ENCODE measurements around the gene RABL2B.

The RABL2B gene

DNA sequence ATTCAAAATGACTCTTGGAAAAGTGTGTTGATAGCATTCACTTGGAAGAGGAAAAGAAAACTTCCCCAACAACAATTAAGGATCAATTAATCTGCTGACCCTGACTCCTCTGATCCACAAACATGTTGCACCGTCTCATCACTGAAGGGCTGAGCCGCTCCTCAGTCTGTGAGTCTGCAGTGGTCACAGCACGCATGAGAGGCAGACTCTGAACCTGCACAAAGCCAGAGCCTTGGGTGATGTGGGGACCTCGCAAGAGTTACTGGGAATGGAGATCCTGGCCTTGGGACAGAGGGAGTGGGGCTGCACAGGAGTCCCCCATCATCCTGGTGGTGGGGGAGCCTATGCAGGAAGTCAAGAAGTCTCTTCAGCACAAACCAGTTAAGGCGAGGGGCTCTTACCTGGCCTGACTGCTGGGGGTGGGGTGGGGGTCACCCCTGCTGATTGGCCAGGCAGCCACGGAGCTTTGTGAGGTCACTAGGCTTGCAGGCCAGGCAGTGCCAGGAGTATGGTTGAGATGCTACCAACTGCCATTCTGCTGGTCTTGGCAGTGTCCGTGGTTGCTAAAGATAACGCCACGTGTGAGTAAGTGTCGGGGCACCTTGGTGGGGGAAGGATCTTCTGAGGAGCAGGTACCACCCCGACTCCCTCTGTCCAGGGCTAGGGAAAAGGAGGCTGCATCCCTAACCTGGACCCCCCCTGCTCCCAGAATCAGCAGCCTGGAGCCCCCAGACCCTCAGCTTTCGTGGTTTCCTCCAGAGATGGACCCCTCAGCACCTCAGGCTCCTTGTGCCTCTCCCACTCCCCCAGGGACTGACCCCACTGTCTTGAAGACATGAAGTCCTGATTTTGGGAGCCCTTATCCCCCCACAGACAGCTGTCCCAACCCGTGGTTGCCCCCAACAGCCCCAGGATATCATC lies 45.4 kb downstream of the RABL2B start, which contains the start of gene ACR:
TSS of gene ACR (plus strand) at position 477 of the 921 bp plus-strand sequence. CDS start at position 509, 32 bp downstream.
- H3K4me3 ChIP-seq (ENCODE audit: low read depth in 1 of 2, low read length in 2 of 2) = no peak within 1 kb of the TSS
- no peaks in the 10 kb centered on the region for H3K9me3 ChIP-seq (ENCODE audit: control insufficient read depth in 1 of 2, low read length in 2 of 2)
- H3K36me3 ChIP-seq (ENCODE audit: control insufficient read depth in 1 of 2, insufficient read depth in 2 of 2, low read length in 2 of 2) = no peaks in the 10 kb centered on the region
- peaks cover 0 to 11% of the 10 kb centered on the region in 2 donors for H3K4me1 ChIP-seq (ENCODE audit: control insufficient read depth in 1 of 2, insufficient read depth in 2 of 2, low read length in 2 of 2)
- H3K27me3 ChIP-seq (ENCODE audit: low read depth, low read length) = no peaks in the 10 kb centered on the region
- no peak within 1 kb of the TSS for H3K27ac ChIP-seq (ENCODE audit: low read length)

DNA sequence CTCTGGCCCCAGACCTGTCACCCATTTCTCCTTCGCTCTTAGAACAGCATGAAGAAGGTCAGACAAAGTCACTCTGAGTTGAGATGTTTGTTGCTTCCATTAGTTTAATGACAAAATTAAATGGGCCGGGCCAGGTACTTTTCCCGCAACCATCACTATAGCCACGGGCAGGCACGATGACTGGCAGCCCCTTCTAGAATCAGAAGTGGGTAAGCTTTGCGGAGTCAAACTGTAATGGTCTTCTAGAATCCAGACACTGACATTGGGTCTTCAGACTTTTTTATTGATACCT lies 47.8 kb downstream of the RABL2B start:
- no peak overlapping the region for H3K27ac ChIP-seq (ENCODE audit: low read length)
- H3K9me3 ChIP-seq (ENCODE audit: control insufficient read depth in 1 of 2, low read length in 2 of 2) = no peaks in the 10 kb centered on the region
- no peaks in the 10 kb centered on the region for H3K27me3 ChIP-seq (ENCODE audit: low read depth, low read length)
- no peaks in the 10 kb centered on the region for H3K36me3 ChIP-seq (ENCODE audit: control insufficient read depth in 1 of 2, insufficient read depth in 2 of 2, low read length in 2 of 2)
- no peak overlapping the region for H3K4me3 ChIP-seq (ENCODE audit: low read depth in 1 of 2, low read length in 2 of 2)
- peaks cover 0 to 20% of the 10 kb centered on the region in 2 donors for H3K4me1 ChIP-seq (ENCODE audit: control insufficient read depth in 1 of 2, insufficient read depth in 2 of 2, low read length in 2 of 2)

- no peaks in the 10 kb centered on the region for H3K36me3 ChIP-seq (ENCODE audit: control insufficient read depth in 1 of 2, insufficient read depth in 2 of 2, low read length in 2 of 2)
- H3K9me3 ChIP-seq (ENCODE audit: control insufficient read depth in 1 of 2, low read length in 2 of 2) = no peaks in the 10 kb centered on the region
- H3K27ac ChIP-seq (ENCODE audit: low read length) = no peak overlapping the region
- H3K4me3 ChIP-seq (ENCODE audit: low read depth in 1 of 2, low read length in 2 of 2) = no peak overlapping the region
- no peaks in the 10 kb centered on the region for H3K27me3 ChIP-seq (ENCODE audit: low read depth, low read length)
- peaks cover 0 to 20% of the 10 kb centered on the region in 2 donors for H3K4me1 ChIP-seq (ENCODE audit: control insufficient read depth in 1 of 2, insufficient read depth in 2 of 2, low read length in 2 of 2)
Measured at GRCh38 chr22:50734986-50735738, 48.3 kb downstream of the RABL2B start.

DNA sequence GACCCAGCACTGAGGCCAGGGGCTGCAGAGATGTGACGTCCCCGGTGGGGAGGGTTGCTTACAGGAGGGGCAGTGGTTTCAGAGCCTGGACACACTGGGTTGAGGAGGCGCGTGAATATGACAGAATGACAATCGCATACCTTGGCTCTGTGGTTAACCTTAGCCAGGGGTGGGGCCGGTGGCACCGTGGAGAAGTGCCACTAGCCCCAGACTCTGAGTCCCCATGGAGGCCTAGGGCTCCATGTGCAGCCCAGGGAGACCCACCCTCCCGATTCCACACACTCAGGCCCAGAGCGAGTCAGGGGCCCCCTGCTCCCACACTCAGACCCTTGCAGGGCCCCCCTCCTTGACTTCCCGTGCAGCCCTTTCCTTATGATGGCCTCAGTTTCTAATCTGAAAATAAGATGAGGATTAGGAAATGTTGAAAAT lies 49.1 kb downstream of the RABL2B start:
- Histone ChIP-seq H3K36me3 (ENCODE audit: control insufficient read depth in 1 of 2, insufficient read depth in 2 of 2, low read length in 2 of 2) (no peaks in the 10 kb centered on the region), H3K27ac (ENCODE audit: low read length) (no peak overlapping the region), H3K27me3 (ENCODE audit: low read depth, low read length) (no peaks in the 10 kb centered on the region), H3K4me1 (ENCODE audit: control insufficient read depth in 1 of 2, insufficient read depth in 2 of 2, low read length in 2 of 2) (peaks cover 0 to 20% of the 10 kb centered on the region in 2 donors), H3K9me3 (ENCODE audit: control insufficient read depth in 1 of 2, low read length in 2 of 2) (no peaks in the 10 kb centered on the region), H3K4me3 (ENCODE audit: low read depth in 1 of 2, low read length in 2 of 2) (no peak overlapping the region)

DNA sequence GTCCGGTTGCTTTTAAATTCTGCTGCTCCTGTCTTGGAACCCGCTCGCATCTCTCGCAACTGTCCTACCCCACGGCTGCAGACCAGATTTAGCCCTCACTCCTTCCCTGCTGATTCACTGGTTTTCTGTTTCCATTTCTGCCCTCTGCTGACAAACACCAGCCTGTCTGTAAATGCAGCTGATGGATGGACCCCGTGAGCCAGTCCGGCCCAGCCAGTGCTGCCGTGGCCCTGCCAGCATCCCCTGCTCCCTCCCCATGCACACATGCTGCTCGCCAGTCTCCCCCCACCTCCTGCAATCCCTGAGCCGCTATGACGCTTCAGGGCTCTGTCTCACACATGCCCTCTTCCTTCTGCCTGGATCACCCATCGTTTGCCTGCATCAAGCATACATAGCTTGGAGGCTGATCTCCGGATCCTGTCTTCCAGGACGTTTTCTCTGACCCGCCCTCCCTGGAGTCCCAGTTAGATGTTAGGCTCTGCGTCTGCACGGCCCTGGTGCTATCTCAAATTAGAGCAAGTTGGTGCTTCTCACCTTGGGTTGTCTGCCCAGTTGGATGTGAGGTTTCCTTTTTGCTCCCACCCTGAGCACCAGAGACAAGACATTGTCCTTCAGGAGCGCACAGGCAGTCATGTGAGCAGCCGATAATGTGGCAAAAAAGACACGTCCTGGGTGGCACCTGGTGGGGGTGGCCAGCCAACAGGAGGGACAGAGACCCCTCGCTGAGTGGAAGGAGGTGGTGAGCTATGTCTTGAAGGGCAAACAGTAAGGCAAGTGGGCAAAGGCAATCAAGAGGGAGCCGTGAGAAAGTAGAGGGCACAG lies 49.7 kb downstream of the RABL2B start:
- no peak overlapping the region for H3K27ac ChIP-seq (ENCODE audit: low read length)
- H3K9me3 ChIP-seq (ENCODE audit: control insufficient read depth in 1 of 2, low read length in 2 of 2) = no peaks in the 10 kb centered on the region
- H3K36me3 ChIP-seq (ENCODE audit: control insufficient read depth in 1 of 2, insufficient read depth in 2 of 2, low read length in 2 of 2) = no peaks in the 10 kb centered on the region
- H3K4me3 ChIP-seq (ENCODE audit: low read depth in 1 of 2, low read length in 2 of 2) = peak overlapping the region; percentile 11 to 36
- no peaks in the 10 kb centered on the region for H3K27me3 ChIP-seq (ENCODE audit: low read depth, low read length)
- H3K4me1 ChIP-seq (ENCODE audit: control insufficient read depth in 1 of 2, insufficient read depth in 2 of 2, low read length in 2 of 2) = peaks cover 0 to 20% of the 10 kb centered on the region in 2 donors

GRCh38 chr22:50732681-50733080 lies 50.8 kb downstream of the RABL2B start:
- no peaks in the 10 kb centered on the region for H3K9me3 ChIP-seq (ENCODE audit: control insufficient read depth in 1 of 2, low read length in 2 of 2)
- H3K27me3 ChIP-seq (ENCODE audit: low read depth, low read length) = no peaks in the 10 kb centered on the region
- no peak overlapping the region for H3K4me3 ChIP-seq (ENCODE audit: low read depth in 1 of 2, low read length in 2 of 2)
- no peak overlapping the region for H3K27ac ChIP-seq (ENCODE audit: low read length)
- peaks cover 0 to 5% of the 10 kb centered on the region in 2 donors for H3K36me3 ChIP-seq (ENCODE audit: control insufficient read depth in 1 of 2, insufficient read depth in 2 of 2, low read length in 2 of 2)
- H3K4me1 ChIP-seq (ENCODE audit: control insufficient read depth in 1 of 2, insufficient read depth in 2 of 2, low read length in 2 of 2) = peaks cover 0 to 20% of the 10 kb centered on the region in 2 donors

- peak overlapping the region in 1 of 2 donors; percentile 17 for H3K4me3 ChIP-seq (ENCODE audit: low read depth in 1 of 2, low read length in 2 of 2)
- peaks cover 0 to 5% of the 10 kb centered on the region in 2 donors for H3K36me3 ChIP-seq (ENCODE audit: control insufficient read depth in 1 of 2, insufficient read depth in 2 of 2, low read length in 2 of 2)
- H3K9me3 ChIP-seq (ENCODE audit: control insufficient read depth in 1 of 2, low read length in 2 of 2) = no peaks in the 10 kb centered on the region
- H3K27me3 ChIP-seq (ENCODE audit: low read depth, low read length) = no peaks in the 10 kb centered on the region
- peaks cover 0 to 20% of the 10 kb centered on the region in 2 donors for H3K4me1 ChIP-seq (ENCODE audit: control insufficient read depth in 1 of 2, insufficient read depth in 2 of 2, low read length in 2 of 2)
- no peak overlapping the region for H3K27ac ChIP-seq (ENCODE audit: low read length)
Measured at GRCh38 chr22:50731811-50732624, 51.4 kb downstream of the RABL2B start.

DNA sequence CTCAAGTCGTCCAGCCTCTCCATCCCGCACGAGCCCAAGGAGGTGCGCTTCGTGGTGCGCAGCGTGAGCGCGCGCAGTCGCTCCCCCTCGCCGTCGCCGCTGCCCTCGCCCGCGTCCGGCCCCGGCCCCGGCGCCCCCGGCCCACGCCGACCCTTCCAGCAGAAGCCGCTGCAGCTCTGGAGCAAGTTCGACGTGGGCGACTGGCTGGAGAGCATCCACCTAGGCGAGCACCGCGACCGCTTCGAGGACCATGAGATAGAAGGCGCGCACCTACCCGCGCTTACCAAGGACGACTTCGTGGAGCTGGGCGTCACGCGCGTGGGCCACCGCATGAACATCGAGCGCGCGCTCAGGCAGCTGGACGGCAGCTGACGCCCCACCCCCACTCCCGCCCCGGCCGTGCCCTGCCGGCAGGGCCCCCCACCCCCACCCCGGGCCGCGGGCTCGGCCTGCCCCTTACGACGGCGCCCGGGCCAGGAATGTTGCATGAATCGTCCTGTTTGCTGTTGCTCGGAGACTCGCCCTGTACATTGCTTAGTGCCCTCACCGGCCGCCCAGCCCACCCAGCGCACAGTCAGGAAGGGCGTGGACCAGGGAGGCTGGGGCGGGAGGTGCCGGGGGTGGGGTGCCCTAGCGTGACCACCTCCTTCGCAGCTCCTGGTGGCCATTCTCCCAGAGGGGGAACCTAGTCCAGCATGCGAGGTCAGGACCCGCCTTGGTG lies 52.3 kb downstream of the RABL2B start:
- Histone ChIP-seq H3K4me3 (ENCODE audit: low read depth in 1 of 2, low read length in 2 of 2) (no peak overlapping the region), H3K27ac (ENCODE audit: low read length) (no peak overlapping the region), H3K27me3 (ENCODE audit: low read depth, low read length) (no peaks in the 10 kb centered on the region), H3K36me3 (ENCODE audit: control insufficient read depth in 1 of 2, insufficient read depth in 2 of 2, low read length in 2 of 2) (peaks cover 0 to 5% of the 10 kb centered on the region in 2 donors), H3K9me3 (ENCODE audit: control insufficient read depth in 1 of 2, low read length in 2 of 2) (no peaks in the 10 kb centered on the region), H3K4me1 (ENCODE audit: control insufficient read depth in 1 of 2, insufficient read depth in 2 of 2, low read length in 2 of 2) (peaks cover 0 to 20% of the 10 kb centered on the region in 2 donors)

- Histone ChIP-seq H3K4me1 (ENCODE audit: control insufficient read depth in 1 of 2, insufficient read depth in 2 of 2, low read length in 2 of 2) (peaks cover 0 to 20% of the 10 kb centered on the region in 2 donors), H3K27me3 (ENCODE audit: low read depth, low read length) (no peaks in the 10 kb centered on the region), H3K4me3 (ENCODE audit: low read depth in 1 of 2, low read length in 2 of 2) (no peak overlapping the region), H3K36me3 (ENCODE audit: control insufficient read depth in 1 of 2, insufficient read depth in 2 of 2, low read length in 2 of 2) (peaks cover 0 to 5% of the 10 kb centered on the region in 2 donors), H3K27ac (ENCODE audit: low read length) (no peak overlapping the region), H3K9me3 (ENCODE audit: control insufficient read depth in 1 of 2, low read length in 2 of 2) (no peaks in the 10 kb centered on the region)
Measured at GRCh38 chr22:50730013-50730891, 53.2 kb downstream of the RABL2B start.

All from muscle layer of duodenum (tissue), 2 donors.